OCI-LY7 (cell line): ENCODE results near the gene ZNF609. TPM values are rescaled to one million over a fixed set of nuclear protein-coding genes. Genes with fewer than 3 reads are reported as not detected.

Experiments
- BruUV-seq: library from RNA; stranded (reverse); fragments of 400-500 nt; replicated peaks from 2 replicates; lab custom pipeline; 2021; lab: Mats Ljungman, UMichigan
- CTCF ChIA-PET: fragments of 300-600 bp; sonication (Branson Sonifier 250); formaldehyde crosslinking; loops from one replicate; lab custom pipeline; 2022; ENCODE audit warnings: antibody characterized with exemption; ENCODE audit not compliant: unreplicated experiment; lab: Charles Lee
- POLR2A ChIA-PET: fragments of 300-600 bp; sonication (Branson Sonifier 250); formaldehyde crosslinking; loops from one replicate; lab custom pipeline; 2022; ENCODE audit warnings: antibody characterized with exemption; lab: Charles Lee
- DNase-seq: peaks from one replicate; pipeline ENCODE4 v3.0.0-alpha.2; 2015; ENCODE audit warnings: low spot score
- H2AFZ ChIP-seq: fragments of 200-600 bp; sonication (generic), shearing (Covaris generic); 2 replicates; pipeline ENCODE4 v1.6.1; 2014; ENCODE audit warnings: mild to moderate bottlenecking, antibody characterized with exemption, low read length, moderate library complexity
- H3K27ac ChIP-seq: fragments of 200-600 bp; sonication (generic); 2 replicates; pipeline ENCODE4 v1.5.1; 2014; ENCODE audit warnings: mixed run types, low read depth, mild to moderate bottlenecking, moderate library complexity, low read length, inconsistent platforms; ENCODE audit not compliant: poor library complexity, severe bottlenecking
- H3K36me3 ChIP-seq: fragments of 200-600 bp; sonication (generic); 2 replicates; pipeline ENCODE4 v1.6.1; 2014; ENCODE audit warnings: mild to moderate bottlenecking, antibody characterized with exemption, low read length, moderate library complexity, mixed read lengths; ENCODE audit not compliant: insufficient read depth
- H3K4me1 ChIP-seq: fragments of 200-600 bp; sonication (generic); 2 replicates; pipeline ENCODE4 v1.5.1; 2014; ENCODE audit warnings: mild to moderate bottlenecking, low read length; ENCODE audit not compliant: insufficient read depth, poor library complexity, severe bottlenecking
- H3K4me2 ChIP-seq: fragments of 200-600 bp; sonication (generic); 2 replicates; pipeline ENCODE4 v1.6.1; 2014; ENCODE audit warnings: mild to moderate bottlenecking, low read length
- H3K4me3 ChIP-seq: fragments of 200-600 bp; sonication (generic); 2 replicates; pipeline ENCODE4 v1.5.1; 2014; ENCODE audit warnings: mild to moderate bottlenecking, low read depth, low read length; ENCODE audit not compliant: poor library complexity, severe bottlenecking
- H3K79me2 ChIP-seq: fragments of 200-600 bp; sonication (generic); 2 replicates; pipeline ENCODE4 v1.6.1; 2016; ENCODE audit warnings: low read depth, mild to moderate bottlenecking, low read length, moderate library complexity, mixed read lengths; ENCODE audit not compliant: insufficient read depth
- H3K9me2 ChIP-seq: fragments of 200-600 bp; sonication (generic); 2 replicates; pipeline ENCODE4 v1.6.1; 2016; ENCODE audit warnings: mild to moderate bottlenecking, low read length, mixed read lengths; ENCODE audit not compliant: insufficient read depth
- H3K9me3 ChIP-seq: fragments of 200-600 bp; sonication (generic); 2 replicates; pipeline ENCODE4 v1.6.1; 2014; ENCODE audit warnings: mild to moderate bottlenecking, mixed run types, low read length, mixed read lengths
- H4K20me1 ChIP-seq: fragments of 200-600 bp; sonication (generic); 2 replicates; pipeline ENCODE4 v1.6.1; 2014; ENCODE audit warnings: mild to moderate bottlenecking, antibody characterized with exemption, low read length, moderate library complexity, mixed read lengths; ENCODE audit not compliant: insufficient read depth
- EZH2phosphoT487 ChIP-seq: fragments of 200-600 bp; sonication (generic); IDR thresholded peaks from 2 replicates; pipeline ENCODE4 v1.6.1; 2018; ENCODE audit warnings: low read depth, borderline replicate concordance, mild to moderate bottlenecking, mixed run types, antibody characterized with exemption, low read length, moderate library complexity, mixed read lengths
- intact Hi-C: fragments of 100-400 bp; cut with micrococcal nuclease; formaldehyde crosslinking; loops from one replicate; pipeline ENCODE4 v1.10.0; 2022; ENCODE audit not compliant: unreplicated experiment
- total RNA-seq, 2 experiments: library from RNA; depleted of rRNA in 1 of 2; stranded (reverse); fragments of >200 nt in 1 of 2; shearing (Covaris generic) in 1 of 2; gene quantifications; 2 replicates each; pipeline ENCODE4 v1.2.3, GENCODE V29; 2014 to 2022
- TF ChIP-seq, protein P1 (sequence below): fragments of 200-600 bp; sonication (generic); conservative IDR thresholded peaks from 2 replicates; pipeline ENCODE4 v1.5.1; 2014; ENCODE audit warnings: mild to moderate bottlenecking, antibody characterized with exemption, low read length, moderate library complexity, mixed read lengths

The ZNF609 gene
- total RNA-seq, 2 experiments from 2014 or later = 17.2 to 35.1 TPM

GRCh38 chr15:64633332-64633731, 173.0 kb downstream of the ZNF609 start:
- peaks cover 15% of the 10 kb centered on the region; the same call in 1 of the 2 replicates for H3K9me3 ChIP-seq
- no peaks in the 10 kb centered on the region for H3K79me2 ChIP-seq
- no peak overlapping the region for H3K27ac ChIP-seq
- TF ChIP-seq, protein P1, sequence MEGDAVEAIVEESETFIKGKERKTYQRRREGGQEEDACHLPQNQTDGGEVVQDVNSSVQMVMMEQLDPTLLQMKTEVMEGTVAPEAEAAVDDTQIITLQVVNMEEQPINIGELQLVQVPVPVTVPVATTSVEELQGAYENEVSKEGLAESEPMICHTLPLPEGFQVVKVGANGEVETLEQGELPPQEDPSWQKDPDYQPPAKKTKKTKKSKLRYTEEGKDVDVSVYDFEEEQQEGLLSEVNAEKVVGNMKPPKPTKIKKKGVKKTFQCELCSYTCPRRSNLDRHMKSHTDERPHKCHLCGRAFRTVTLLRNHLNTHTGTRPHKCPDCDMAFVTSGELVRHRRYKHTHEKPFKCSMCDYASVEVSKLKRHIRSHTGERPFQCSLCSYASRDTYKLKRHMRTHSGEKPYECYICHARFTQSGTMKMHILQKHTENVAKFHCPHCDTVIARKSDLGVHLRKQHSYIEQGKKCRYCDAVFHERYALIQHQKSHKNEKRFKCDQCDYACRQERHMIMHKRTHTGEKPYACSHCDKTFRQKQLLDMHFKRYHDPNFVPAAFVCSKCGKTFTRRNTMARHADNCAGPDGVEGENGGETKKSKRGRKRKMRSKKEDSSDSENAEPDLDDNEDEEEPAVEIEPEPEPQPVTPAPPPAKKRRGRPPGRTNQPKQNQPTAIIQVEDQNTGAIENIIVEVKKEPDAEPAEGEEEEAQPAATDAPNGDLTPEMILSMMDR = no peak
- TF ChIP-seq EZH2phosphoT487 = no peak
- CTCF ChIA-PET = no interaction called here
- H3K36me3 ChIP-seq = peaks cover 16% of the 10 kb centered on the region
- intact Hi-C loops = no loop called here
- H3K4me1 ChIP-seq = peaks cover 14% of the 10 kb centered on the region
- no peak overlapping the region for H3K4me2 ChIP-seq
- H3K4me3 ChIP-seq = no peak overlapping the region
- no peaks in the 10 kb centered on the region for H3K9me2 ChIP-seq
- POLR2A ChIA-PET = interaction anchor here (0.7 kb wide), 1 partner anchor 65 kb away, joined by 4 read pairs; no protein-coding TSS in a partner anchor
- H2AFZ ChIP-seq = no peak overlapping the region
- no peak for DNase-seq
- H4K20me1 ChIP-seq = no peaks in the 10 kb centered on the region
- no TSS peak for BruUV-seq

DNA sequence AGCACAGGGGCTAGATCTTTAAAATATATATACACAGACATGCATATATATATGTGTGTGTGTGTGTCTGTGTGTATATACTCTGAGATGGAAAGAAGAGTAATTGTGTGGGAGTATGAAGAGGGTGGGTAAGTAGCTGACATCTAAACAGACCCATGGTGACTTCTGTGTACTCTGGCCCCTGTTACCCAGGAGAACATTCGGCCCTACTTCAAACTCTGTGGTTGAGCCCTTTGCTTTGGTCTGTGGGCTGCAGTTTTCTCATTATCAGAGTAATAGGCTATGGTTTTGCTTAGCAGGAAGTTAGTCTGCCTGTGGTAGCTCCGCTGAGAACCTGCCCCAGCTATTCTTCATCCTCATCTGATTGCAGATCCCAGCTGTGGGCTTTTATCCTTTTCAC, 173.6 kb downstream of the ZNF609 start:
- intact Hi-C loops = no loop called here
- Histone ChIP-seq H3K9me2 (no peaks in the 10 kb centered on the region), H3K9me3 (peaks cover 15% of the 10 kb centered on the region; the same call in 1 of the 2 replicates), H3K4me1 (peaks cover 14% of the 10 kb centered on the region), H3K27ac (no peak overlapping the region), H3K36me3 (peaks cover 16% of the 10 kb centered on the region), H4K20me1 (no peaks in the 10 kb centered on the region), H3K4me3 (no peak overlapping the region), H3K79me2 (no peaks in the 10 kb centered on the region), H3K4me2 (peak overlapping the region; percentile 34; the same call in 1 of the 2 replicates), H2AFZ (no peak overlapping the region)
- no peak for TF ChIP-seq EZH2phosphoT487
- TF ChIP-seq, protein P1 = no peak
- no TSS peak for BruUV-seq
- ChIA-PET POLR2A (interaction anchor here (0.6 to 1.1 kb wide), 3 partner anchors 14 to 406 kb away, joined by 3 read pairs; no protein-coding TSS in a partner anchor), CTCF (no interaction called here)
- no peak for DNase-seq
